Sigmoid colon (tissue), 4 donors: ENCODE results near the gene ARHGEF28.

ENCODE experiments used
- EP300 ChIP-seq, 4 donors: sonication (generic); formaldehyde crosslinking; IDR thresholded peaks; one replicate each; pipeline ENCODE4 v1.6.1; 2017; ENCODE audit warnings: antibody characterized with exemption in 4 of 4
- POLR2A ChIP-seq, 2 donors: fragments of 450-650 bp; IDR thresholded peaks; one replicate each; pipeline ENCODE4 v1.6.1; 2016; ENCODE audit warnings: antibody characterized with exemption in 2 of 2, mild to moderate bottlenecking in 2 of 2, moderate library complexity in 2 of 2
- POLR2AphosphoS5 ChIP-seq, 4 donors: sonication (generic); formaldehyde crosslinking; IDR thresholded peaks; one replicate each; pipeline ENCODE4 v1.6.1; 2017; ENCODE audit warnings: antibody characterized with exemption in 4 of 4
- TF ChIP-seq, protein P1 (sequence below), 4 experiments: fragments of 450-650 bp in 3 of 4; fragments of 200-600 bp in 1 of 4; IDR thresholded peaks; one replicate each; pipeline ENCODE4 v1.5.1; 2016 to 2019; ENCODE audit warnings: antibody characterized with exemption in 4 of 4, mild to moderate bottlenecking in 3 of 4, moderate library complexity in 2 of 4

DNA sequence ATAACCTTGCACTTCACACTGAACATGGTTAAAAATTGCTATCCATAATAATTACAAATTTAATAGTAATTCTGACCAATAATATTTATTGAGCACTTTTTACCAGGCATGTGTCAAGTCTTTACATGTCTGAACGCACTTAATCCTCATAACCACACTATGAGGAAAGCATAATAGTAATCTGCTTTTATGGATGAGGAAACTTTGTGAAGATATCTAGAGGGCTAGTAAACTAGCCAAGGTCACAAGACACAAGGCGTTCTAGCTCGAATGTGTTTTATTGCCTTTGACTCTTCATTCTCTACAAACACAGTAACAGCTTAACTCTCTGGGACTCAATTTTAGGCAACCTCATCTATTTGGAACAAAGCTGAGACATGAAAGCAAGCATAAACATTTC lies 205.1 kb downstream of the ARHGEF28 start:
- no peak for TF ChIP-seq POLR2A (IDR thresholded peaks at IDR 0.05)
- TF ChIP-seq, protein P1, sequence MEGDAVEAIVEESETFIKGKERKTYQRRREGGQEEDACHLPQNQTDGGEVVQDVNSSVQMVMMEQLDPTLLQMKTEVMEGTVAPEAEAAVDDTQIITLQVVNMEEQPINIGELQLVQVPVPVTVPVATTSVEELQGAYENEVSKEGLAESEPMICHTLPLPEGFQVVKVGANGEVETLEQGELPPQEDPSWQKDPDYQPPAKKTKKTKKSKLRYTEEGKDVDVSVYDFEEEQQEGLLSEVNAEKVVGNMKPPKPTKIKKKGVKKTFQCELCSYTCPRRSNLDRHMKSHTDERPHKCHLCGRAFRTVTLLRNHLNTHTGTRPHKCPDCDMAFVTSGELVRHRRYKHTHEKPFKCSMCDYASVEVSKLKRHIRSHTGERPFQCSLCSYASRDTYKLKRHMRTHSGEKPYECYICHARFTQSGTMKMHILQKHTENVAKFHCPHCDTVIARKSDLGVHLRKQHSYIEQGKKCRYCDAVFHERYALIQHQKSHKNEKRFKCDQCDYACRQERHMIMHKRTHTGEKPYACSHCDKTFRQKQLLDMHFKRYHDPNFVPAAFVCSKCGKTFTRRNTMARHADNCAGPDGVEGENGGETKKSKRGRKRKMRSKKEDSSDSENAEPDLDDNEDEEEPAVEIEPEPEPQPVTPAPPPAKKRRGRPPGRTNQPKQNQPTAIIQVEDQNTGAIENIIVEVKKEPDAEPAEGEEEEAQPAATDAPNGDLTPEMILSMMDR (IDR thresholded peaks at IDR 0.05), result no peak
- TF ChIP-seq EP300 (IDR thresholded peaks at IDR 0.05), result no peak
- no peak for TF ChIP-seq POLR2AphosphoS5 (IDR thresholded peaks at IDR 0.05)
